ENCODE data around the gene EGR4.

Gene EGR4

DNA sequence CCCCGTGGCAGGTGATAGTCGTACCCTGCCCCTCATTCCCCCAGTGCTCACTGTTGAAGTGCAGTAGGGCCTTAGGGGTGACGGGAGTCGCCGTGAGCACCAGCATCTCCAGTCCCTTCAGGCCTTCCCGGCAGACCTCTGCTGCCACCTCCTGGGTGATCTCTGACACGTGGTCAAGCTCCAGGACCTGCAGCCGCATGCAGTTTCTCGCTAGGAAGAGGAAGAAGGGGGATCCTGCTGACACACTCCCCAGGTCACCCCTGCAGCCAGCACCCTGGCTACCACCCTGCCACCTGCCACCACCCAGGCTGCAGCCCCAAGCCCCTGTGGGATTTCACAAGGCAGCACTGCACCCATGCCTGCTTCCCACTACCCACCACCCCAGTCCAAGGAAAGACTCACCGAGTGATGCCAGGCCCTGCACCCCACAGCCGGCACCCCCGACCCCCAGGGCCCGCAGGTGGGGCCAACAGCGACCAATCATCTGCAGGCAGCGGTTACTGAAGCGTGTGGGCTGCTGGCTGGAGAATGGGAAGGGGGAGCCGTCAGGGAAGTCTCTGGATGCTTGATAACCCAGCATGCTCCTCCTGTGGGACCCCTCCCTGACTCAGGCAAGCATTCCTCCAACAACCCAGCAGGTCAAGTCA is 32.9 kb downstream of the EGR4 start:
- no peak overlapping the region for H2AFZ ChIP-seq (ENCODE audit: low read length)
- no peak overlapping the region for H3K4me2 ChIP-seq (ENCODE audit: insufficient read depth, low read length, poor library complexity, severe bottlenecking)
- H3K4me1 ChIP-seq (ENCODE audit: control insufficient read depth in 2 of 2, insufficient read depth in 1 of 2, low read depth in 1 of 2, low read length in 2 of 2), result peaks cover 0 to 2% of the 10 kb centered on the region in 2 donors
- H3K14ac ChIP-seq (ENCODE audit: low read length), result peak overlapping the region; percentile 21
- peaks cover 6 to 15% of the 10 kb centered on the region in 2 donors for H3K36me3 ChIP-seq (replicated peaks in 1 of 2; ENCODE audit: control insufficient read depth in 2 of 2, insufficient read depth in 2 of 2, low read length in 2 of 2)
- WGBS, 2 donors (ENCODE audit: extremely low coverage in 2 of 2, insufficient read length in 2 of 2, insufficient replicate concordance in 1 of 2), result no CpG with 5 or more reads among the region's 17 CpGs
- H4K8ac ChIP-seq (ENCODE audit: low read depth, low read length), result peak overlapping the region; percentile 79
- no peak overlapping the region for H3K27ac ChIP-seq (replicated peaks; ENCODE audit: low read length)
- H3K27me3 ChIP-seq (ENCODE audit: control insufficient read depth in 3 of 3, insufficient read depth in 3 of 3, low read depth in 1 of 3, low read length in 3 of 3), result no peaks in the 10 kb centered on the region
- H4K91ac ChIP-seq (ENCODE audit: low read depth, low read length, poor library complexity), result no peak overlapping the region
- H3K79me1 ChIP-seq (ENCODE audit: low read depth, low read length), result no peaks in the 10 kb centered on the region
- no peak overlapping the region for H2BK120ac ChIP-seq (ENCODE audit: low read depth, low read length)
- H2BK5ac ChIP-seq (ENCODE audit: low read length), result no peak overlapping the region
- H3K18ac ChIP-seq (ENCODE audit: low read length), result peak overlapping the region; percentile 87
- no peak overlapping the region for H2BK15ac ChIP-seq (ENCODE audit: low read length)
- peak overlapping the region; percentile 61 for H3K4ac ChIP-seq (ENCODE audit: low read length)
- no peak overlapping the region for H3K4me3 ChIP-seq (ENCODE audit: low read length in 2 of 2)
- peak overlapping the region; percentile 28 for H2AK5ac ChIP-seq (ENCODE audit: low read depth, low read length)
- no peak for DNase-seq (ENCODE audit: low spot score)
- H3K9ac ChIP-seq (ENCODE audit: low read depth, low read length, poor library complexity), result peak overlapping the region; percentile 50
- no peaks in the 10 kb centered on the region for H3K9me3 ChIP-seq (replicated peaks in 1 of 2; ENCODE audit: control insufficient read depth in 2 of 2, insufficient read depth in 1 of 2, low read depth in 1 of 2, low read length in 2 of 2)
- no peak overlapping the region for H2BK12ac ChIP-seq (ENCODE audit: low read length)
- no peak overlapping the region for H3K23ac ChIP-seq (ENCODE audit: low read depth, low read length, poor library complexity)

DNA sequence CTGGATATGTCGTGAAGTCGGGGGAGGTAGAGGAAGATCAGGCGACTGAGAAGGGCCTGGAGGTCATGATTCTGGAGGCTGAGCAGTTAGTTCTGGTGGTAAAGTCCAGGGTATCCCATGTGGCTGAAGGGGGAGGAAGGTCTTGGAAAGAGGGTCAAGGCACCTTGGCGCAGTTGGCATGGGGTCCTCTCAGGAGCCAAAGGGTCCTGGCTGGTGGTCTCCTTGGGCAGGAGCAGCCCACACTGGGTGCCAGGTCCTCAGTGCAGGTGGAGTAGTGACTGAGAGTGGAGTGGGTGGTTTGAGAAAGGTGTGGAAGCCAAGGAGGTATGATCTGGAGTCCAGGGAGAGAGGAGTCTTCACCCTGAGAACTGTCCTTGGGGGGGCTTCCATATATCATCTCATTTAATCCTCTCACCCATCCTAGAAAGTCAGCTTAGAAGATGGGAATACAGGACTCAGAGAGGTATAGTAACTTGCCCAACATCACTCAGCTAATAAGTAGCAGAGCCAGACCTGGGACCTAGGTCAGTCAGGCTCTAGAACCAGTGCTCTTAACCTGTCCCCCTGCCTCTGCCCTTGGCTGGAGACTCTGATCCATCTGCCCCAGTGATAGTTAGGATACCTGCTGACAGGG is 33.5 kb downstream of the EGR4 start:
- H3K4me2 ChIP-seq (ENCODE audit: insufficient read depth, low read length, poor library complexity, severe bottlenecking), result no peak overlapping the region
- peak overlapping the region; percentile 28 for H2AK5ac ChIP-seq (ENCODE audit: low read depth, low read length)
- H2BK5ac ChIP-seq (ENCODE audit: low read length), result no peak overlapping the region
- H2AFZ ChIP-seq (ENCODE audit: low read length), result no peak overlapping the region
- H3K79me1 ChIP-seq (ENCODE audit: low read depth, low read length), result no peaks in the 10 kb centered on the region
- H3K4me1 ChIP-seq (ENCODE audit: control insufficient read depth in 2 of 2, insufficient read depth in 1 of 2, low read depth in 1 of 2, low read length in 2 of 2), result peaks cover 0 to 4% of the 10 kb centered on the region in 2 donors
- peaks cover 6 to 21% of the 10 kb centered on the region in 2 donors for H3K36me3 ChIP-seq (replicated peaks in 1 of 2; ENCODE audit: control insufficient read depth in 2 of 2, insufficient read depth in 2 of 2, low read length in 2 of 2)
- H3K27ac ChIP-seq (replicated peaks; ENCODE audit: low read length), result no peak overlapping the region
- H2BK15ac ChIP-seq (ENCODE audit: low read length), result no peak overlapping the region
- H4K8ac ChIP-seq (ENCODE audit: low read depth, low read length), result peak overlapping the region; percentile 26
- DNase-seq (ENCODE audit: low spot score), result no peak
- H3K4ac ChIP-seq (ENCODE audit: low read length), result no peak overlapping the region
- no peak overlapping the region for H3K14ac ChIP-seq (ENCODE audit: low read length)
- H3K18ac ChIP-seq (ENCODE audit: low read length), result no peak overlapping the region
- no peak overlapping the region for H3K4me3 ChIP-seq (ENCODE audit: low read length in 2 of 2)
- whole genome bisulfite sequencing, 2 donors (ENCODE audit: extremely low coverage in 2 of 2, insufficient read length in 2 of 2, insufficient replicate concordance in 1 of 2), result no CpG with 5 or more reads among the region's 4 CpGs
- H3K9ac ChIP-seq (ENCODE audit: low read depth, low read length, poor library complexity), result peak overlapping the region; percentile 16
- H3K23ac ChIP-seq (ENCODE audit: low read depth, low read length, poor library complexity), result no peak overlapping the region
- no peak overlapping the region for H2BK12ac ChIP-seq (ENCODE audit: low read length)
- H3K9me3 ChIP-seq (replicated peaks in 1 of 2; ENCODE audit: control insufficient read depth in 2 of 2, insufficient read depth in 1 of 2, low read depth in 1 of 2, low read length in 2 of 2), result no peaks in the 10 kb centered on the region
- H3K27me3 ChIP-seq (ENCODE audit: control insufficient read depth in 3 of 3, insufficient read depth in 3 of 3, low read depth in 1 of 3, low read length in 3 of 3), result no peaks in the 10 kb centered on the region
- no peak overlapping the region for H2BK120ac ChIP-seq (ENCODE audit: low read depth, low read length)
- H4K91ac ChIP-seq (ENCODE audit: low read depth, low read length, poor library complexity), result no peak overlapping the region

DNA sequence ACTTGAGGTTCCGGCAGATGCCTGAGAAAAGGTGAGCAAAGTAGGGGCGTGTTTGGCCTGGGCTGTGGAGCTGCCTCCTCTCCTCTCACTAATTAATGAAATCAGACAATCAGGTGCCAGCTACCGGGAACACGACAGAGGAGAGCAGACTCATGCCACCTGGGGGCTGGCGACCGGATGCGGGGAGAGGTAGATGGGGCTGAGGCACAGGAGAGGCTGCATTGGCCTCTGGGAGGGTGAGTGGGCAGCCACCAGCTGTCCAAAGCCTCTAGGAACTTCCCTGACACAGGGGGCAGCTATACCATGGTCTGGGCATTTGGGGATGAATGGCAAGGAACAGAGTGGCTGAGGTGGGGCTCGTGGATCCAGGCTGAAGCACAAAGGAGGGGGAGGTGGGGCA is 34.1 kb downstream of the EGR4 start:
- H3K27me3 ChIP-seq (ENCODE audit: control insufficient read depth in 3 of 3, insufficient read depth in 3 of 3, low read depth in 1 of 3, low read length in 3 of 3), result no peaks in the 10 kb centered on the region
- WGBS, 2 donors (ENCODE audit: extremely low coverage in 2 of 2, insufficient read length in 2 of 2, insufficient replicate concordance in 1 of 2), result no CpG with 5 or more reads among the region's 8 CpGs
- no peak overlapping the region for H3K4ac ChIP-seq (ENCODE audit: low read length)
- no peak for DNase-seq (ENCODE audit: low spot score)
- no peak overlapping the region for H3K9ac ChIP-seq (ENCODE audit: low read depth, low read length, poor library complexity)
- H2BK120ac ChIP-seq (ENCODE audit: low read depth, low read length), result no peak overlapping the region
- H3K18ac ChIP-seq (ENCODE audit: low read length), result no peak overlapping the region
- H3K27ac ChIP-seq (replicated peaks; ENCODE audit: low read length), result no peak overlapping the region
- H3K4me2 ChIP-seq (ENCODE audit: insufficient read depth, low read length, poor library complexity, severe bottlenecking), result no peak overlapping the region
- H2AK5ac ChIP-seq (ENCODE audit: low read depth, low read length), result no peak overlapping the region
- H2BK15ac ChIP-seq (ENCODE audit: low read length), result no peak overlapping the region
- H3K36me3 ChIP-seq (replicated peaks in 1 of 2; ENCODE audit: control insufficient read depth in 2 of 2, insufficient read depth in 2 of 2, low read length in 2 of 2), result peaks cover 9 to 27% of the 10 kb centered on the region in 2 donors
- no peak overlapping the region for H4K8ac ChIP-seq (ENCODE audit: low read depth, low read length)
- H3K4me1 ChIP-seq (ENCODE audit: control insufficient read depth in 2 of 2, insufficient read depth in 1 of 2, low read depth in 1 of 2, low read length in 2 of 2), result peaks cover 0 to 4% of the 10 kb centered on the region in 2 donors
- H3K23ac ChIP-seq (ENCODE audit: low read depth, low read length, poor library complexity), result no peak overlapping the region
- H2BK5ac ChIP-seq (ENCODE audit: low read length), result no peak overlapping the region
- no peak overlapping the region for H2BK12ac ChIP-seq (ENCODE audit: low read length)
- H4K91ac ChIP-seq (ENCODE audit: low read depth, low read length, poor library complexity), result no peak overlapping the region
- no peak overlapping the region for H3K14ac ChIP-seq (ENCODE audit: low read length)
- no peak overlapping the region for H3K4me3 ChIP-seq (ENCODE audit: low read length in 2 of 2)
- no peak overlapping the region for H2AFZ ChIP-seq (ENCODE audit: low read length)
- no peaks in the 10 kb centered on the region for H3K9me3 ChIP-seq (replicated peaks in 1 of 2; ENCODE audit: control insufficient read depth in 2 of 2, insufficient read depth in 1 of 2, low read depth in 1 of 2, low read length in 2 of 2)
- H3K79me1 ChIP-seq (ENCODE audit: low read depth, low read length), result no peaks in the 10 kb centered on the region

DNA sequence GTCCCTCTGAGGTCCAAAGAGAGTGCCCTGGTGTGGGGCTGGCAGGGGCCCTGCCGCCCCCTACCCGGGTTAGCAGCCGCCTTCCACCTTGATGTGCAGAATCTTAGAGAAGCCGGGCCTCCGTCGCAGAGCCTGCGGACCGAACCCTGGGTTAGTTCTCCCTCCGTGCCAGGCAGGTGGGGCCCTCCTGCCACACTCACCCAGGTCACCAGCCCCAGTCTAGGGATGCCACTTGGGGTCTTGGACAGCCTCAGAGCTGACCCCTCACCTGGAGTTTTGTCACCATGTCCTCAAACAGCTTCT is 34.5 kb downstream of the EGR4 start:
- no peak overlapping the region for H2BK120ac ChIP-seq (ENCODE audit: low read depth, low read length)
- no peak overlapping the region for H3K14ac ChIP-seq (ENCODE audit: low read length)
- WGBS, 2 donors (ENCODE audit: extremely low coverage in 2 of 2, insufficient read length in 2 of 2, insufficient replicate concordance in 1 of 2), result no CpG with 5 or more reads among the region's 9 CpGs
- H3K4me2 ChIP-seq (ENCODE audit: insufficient read depth, low read length, poor library complexity, severe bottlenecking), result no peak overlapping the region
- H3K27me3 ChIP-seq (ENCODE audit: control insufficient read depth in 3 of 3, insufficient read depth in 3 of 3, low read depth in 1 of 3, low read length in 3 of 3), result no peaks in the 10 kb centered on the region
- no peak overlapping the region for H2AFZ ChIP-seq (ENCODE audit: low read length)
- no peak overlapping the region for H4K91ac ChIP-seq (ENCODE audit: low read depth, low read length, poor library complexity)
- no peak overlapping the region for H3K27ac ChIP-seq (replicated peaks; ENCODE audit: low read length)
- DNase-seq (ENCODE audit: low spot score), result no peak
- no peak overlapping the region for H3K4me3 ChIP-seq (ENCODE audit: low read length in 2 of 2)
- H2BK15ac ChIP-seq (ENCODE audit: low read length), result no peak overlapping the region
- no peak overlapping the region for H2AK5ac ChIP-seq (ENCODE audit: low read depth, low read length)
- H3K36me3 ChIP-seq (replicated peaks in 1 of 2; ENCODE audit: control insufficient read depth in 2 of 2, insufficient read depth in 2 of 2, low read length in 2 of 2), result peaks cover 13 to 31% of the 10 kb centered on the region in 2 donors
- no peak overlapping the region for H2BK12ac ChIP-seq (ENCODE audit: low read length)
- no peaks in the 10 kb centered on the region for H3K79me1 ChIP-seq (ENCODE audit: low read depth, low read length)
- H3K9ac ChIP-seq (ENCODE audit: low read depth, low read length, poor library complexity), result no peak overlapping the region
- H3K4ac ChIP-seq (ENCODE audit: low read length), result no peak overlapping the region
- H3K9me3 ChIP-seq (replicated peaks in 1 of 2; ENCODE audit: control insufficient read depth in 2 of 2, insufficient read depth in 1 of 2, low read depth in 1 of 2, low read length in 2 of 2), result no peaks in the 10 kb centered on the region
- H3K23ac ChIP-seq (ENCODE audit: low read depth, low read length, poor library complexity), result no peak overlapping the region
- no peak overlapping the region for H4K8ac ChIP-seq (ENCODE audit: low read depth, low read length)
- no peak overlapping the region for H3K18ac ChIP-seq (ENCODE audit: low read length)
- H2BK5ac ChIP-seq (ENCODE audit: low read length), result no peak overlapping the region
- H3K4me1 ChIP-seq (ENCODE audit: control insufficient read depth in 2 of 2, insufficient read depth in 1 of 2, low read depth in 1 of 2, low read length in 2 of 2), result peaks cover 0 to 4% of the 10 kb centered on the region in 2 donors
